HG03139 (cell line): Measurements from ENCODE around the gene GTF2A1L.
"Not testable (repeated sequence)": the region's sequence is repeated elsewhere in the genome, so short reads cannot be mapped to it uniquely, and the experiment has no call there.

Experiments
- ATAC-seq: cut with Tn5 transposase; IDR thresholded peaks from one replicate; pipeline ENCODE4 v1.9.1; 2021; ENCODE audit not compliant: unreplicated experiment

Gene GTF2A1L

GRCh38 chr2:48607307-48608014 is 10.2 kb upstream of the GTF2A1L start:
- no peak for ATAC-seq

- no peak for ATAC-seq
These were observed 4.4 kb upstream of the GTF2A1L start for GRCh38 chr2:48613211-48613610.

- ATAC-seq, result not testable (repeated sequence)
These were observed 3.1 kb upstream of the GTF2A1L start for GRCh38 chr2:48614581-48614980.

GRCh38 chr2:48619526-48619925 is 1.9 kb downstream of the GTF2A1L start:
- no peak for ATAC-seq

GRCh38 chr2:48620604-48621003 is 2.9 kb downstream of the GTF2A1L start:
- ATAC-seq, result no peak

GRCh38 chr2:48622691-48623090 is 5.0 kb downstream of the GTF2A1L start:
- ATAC-seq, result not testable (repeated sequence)

GRCh38 chr2:48624696-48625095 is 7.0 kb downstream of the GTF2A1L start:
- ATAC-seq, result no peak

GRCh38 chr2:48626047-48626446 is 8.4 kb downstream of the GTF2A1L start:
- no peak for ATAC-seq

GRCh38 chr2:48633143-48633542 is 15.5 kb downstream of the GTF2A1L start:
- ATAC-seq, result no peak

- ATAC-seq, result no peak
These were observed 18.1 kb downstream of the GTF2A1L start for GRCh38 chr2:48635786-48636185.

GRCh38 chr2:48638261-48638660 is 20.6 kb downstream of the GTF2A1L start:
- no peak for ATAC-seq

GRCh38 chr2:48651158-48651790 is 33.6 kb downstream of the GTF2A1L start:
- ATAC-seq, result no peak

GRCh38 chr2:48668992-48669391 is 51.3 kb downstream of the GTF2A1L start:
- peak; percentile 88 for ATAC-seq

- no peak for ATAC-seq
These were observed 55.9 kb downstream of the GTF2A1L start for GRCh38 chr2:48673581-48673980.

GRCh38 chr2:48674933-48675332 is 57.3 kb downstream of the GTF2A1L start:
- no peak for ATAC-seq

GRCh38 chr2:48677450-48677849 is 59.8 kb downstream of the GTF2A1L start:
- no peak for ATAC-seq

GRCh38 chr2:48685126-48685525 is 67.5 kb downstream of the GTF2A1L start:
- no peak for ATAC-seq

- no peak for ATAC-seq
These were observed 74.5 kb downstream of the GTF2A1L start for GRCh38 chr2:48691935-48692691.

GRCh38 chr2:48693066-48693465 is 75.4 kb downstream of the GTF2A1L start:
- no peak for ATAC-seq

GRCh38 chr2:48693645-48694044 is 76.0 kb downstream of the GTF2A1L start:
- no peak for ATAC-seq

- no peak for ATAC-seq
These were observed 76.5 kb downstream of the GTF2A1L start for GRCh38 chr2:48694149-48694548.

GRCh38 chr2:48695991-48696390 is 78.3 kb downstream of the GTF2A1L start:
- ATAC-seq, result no peak
